Nephron (organoid): ENCODE measurements around the gene ASB13.

Experiments
- H3K27ac Mint-ChIP-seq, 3 experiments: 2 replicates each; pipeline ENCODE4 v1.8.0; 2020; ENCODE audit warnings: mixed read lengths in 3 of 3, mild to moderate bottlenecking in 2 of 3, moderate library complexity in 1 of 3
- H3K27me3 Mint-ChIP-seq: 2 replicates; pipeline ENCODE4 v1.8.0; 2021; ENCODE audit warnings: low read depth, mild to moderate bottlenecking, moderate library complexity, mixed read lengths
- H3K36me3 Mint-ChIP-seq: 2 replicates; pipeline ENCODE4 v1.8.0; 2020; ENCODE audit warnings: low read depth, mixed read lengths
- H3K4me1 Mint-ChIP-seq: 2 replicates; pipeline ENCODE4 v1.8.0; 2020; ENCODE audit warnings: mixed read lengths
- H3K4me3 Mint-ChIP-seq, 3 experiments: 2 replicates each; pipeline ENCODE4 v1.8.0; 2020; ENCODE audit warnings: mild to moderate bottlenecking in 3 of 3, mixed read lengths in 3 of 3, moderate library complexity in 2 of 3
- H3K9me3 Mint-ChIP-seq: 2 replicates; pipeline ENCODE4 v1.8.0; 2020; ENCODE audit warnings: mixed read lengths
- TF ChIP-seq, protein P1 (sequence below), 3 experiments: fragments of 200-600 bp; sonication (generic); IDR thresholded peaks; one replicate each; pipeline ENCODE4 v1.5.0; 2021; ENCODE audit warnings: antibody characterized with exemption in 3 of 3; ENCODE audit not compliant: unreplicated experiment in 3 of 3

The ASB13 gene

DNA sequence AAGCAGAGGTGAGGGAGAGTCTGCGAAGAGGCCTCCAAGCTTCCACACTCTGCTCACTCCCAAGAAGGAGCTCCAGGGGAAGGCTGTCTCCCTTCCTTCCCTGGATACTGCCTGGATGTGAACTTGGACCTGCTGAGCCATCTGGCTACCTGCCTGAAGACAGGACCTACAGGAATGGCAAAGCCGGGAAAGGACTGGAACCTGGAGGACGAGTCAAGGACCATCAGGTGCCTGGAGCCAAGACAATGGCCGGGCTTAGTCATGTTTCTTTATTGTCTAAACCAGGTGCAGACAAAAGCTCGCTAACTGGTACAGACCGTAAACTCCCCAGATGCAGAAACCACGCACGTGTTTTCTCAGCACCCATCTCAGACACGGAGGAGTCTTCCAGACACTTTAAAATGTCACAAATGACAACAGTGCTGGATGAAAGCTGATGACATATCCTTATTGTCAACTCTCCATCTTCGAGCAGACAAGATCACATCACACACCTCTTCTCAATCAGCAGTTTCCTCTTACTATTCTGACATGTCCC, 12.1 kb downstream of the ASB13 start:
- H3K4me1 Mint-ChIP-seq, result peaks cover 2% of the 10 kb centered on the region
- H3K27ac Mint-ChIP-seq, result no peak overlapping the region
- H3K27me3 Mint-ChIP-seq, result no peaks in the 10 kb centered on the region
- no peaks in the 10 kb centered on the region for H3K9me3 Mint-ChIP-seq
- peaks cover 20% of the 10 kb centered on the region for H3K36me3 Mint-ChIP-seq
- H3K4me3 Mint-ChIP-seq, result no peak overlapping the region
- TF ChIP-seq, protein P1, sequence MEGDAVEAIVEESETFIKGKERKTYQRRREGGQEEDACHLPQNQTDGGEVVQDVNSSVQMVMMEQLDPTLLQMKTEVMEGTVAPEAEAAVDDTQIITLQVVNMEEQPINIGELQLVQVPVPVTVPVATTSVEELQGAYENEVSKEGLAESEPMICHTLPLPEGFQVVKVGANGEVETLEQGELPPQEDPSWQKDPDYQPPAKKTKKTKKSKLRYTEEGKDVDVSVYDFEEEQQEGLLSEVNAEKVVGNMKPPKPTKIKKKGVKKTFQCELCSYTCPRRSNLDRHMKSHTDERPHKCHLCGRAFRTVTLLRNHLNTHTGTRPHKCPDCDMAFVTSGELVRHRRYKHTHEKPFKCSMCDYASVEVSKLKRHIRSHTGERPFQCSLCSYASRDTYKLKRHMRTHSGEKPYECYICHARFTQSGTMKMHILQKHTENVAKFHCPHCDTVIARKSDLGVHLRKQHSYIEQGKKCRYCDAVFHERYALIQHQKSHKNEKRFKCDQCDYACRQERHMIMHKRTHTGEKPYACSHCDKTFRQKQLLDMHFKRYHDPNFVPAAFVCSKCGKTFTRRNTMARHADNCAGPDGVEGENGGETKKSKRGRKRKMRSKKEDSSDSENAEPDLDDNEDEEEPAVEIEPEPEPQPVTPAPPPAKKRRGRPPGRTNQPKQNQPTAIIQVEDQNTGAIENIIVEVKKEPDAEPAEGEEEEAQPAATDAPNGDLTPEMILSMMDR (IDR thresholded peaks at IDR 0.05; ENCODE audit: unreplicated experiment in 3 of 3), result no peak

DNA sequence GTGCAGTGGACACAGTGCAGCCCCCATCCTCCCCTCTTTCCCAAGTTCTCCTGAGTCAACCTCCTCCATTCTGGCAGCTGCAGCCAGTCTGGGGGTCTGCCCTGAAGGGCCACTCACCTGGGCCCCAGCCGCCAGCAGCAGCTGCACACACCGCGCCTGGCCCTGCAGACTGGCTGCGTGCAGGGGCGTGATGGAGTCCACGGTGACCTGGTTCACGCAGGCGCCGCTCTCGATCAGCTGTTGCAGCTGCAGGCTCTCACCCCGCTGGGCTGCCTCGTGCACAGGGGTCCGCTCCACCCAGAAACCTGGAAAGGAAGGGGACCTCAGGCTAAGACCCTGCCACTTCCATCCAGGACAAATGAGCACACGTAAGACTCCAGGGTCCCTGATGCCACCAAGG, 13.6 kb downstream of the ASB13 start:
- Mint-ChIP-seq H3K9me3 (no peaks in the 10 kb centered on the region), H3K36me3 (peaks cover 25% of the 10 kb centered on the region), H3K27ac (no peak overlapping the region), H3K27me3 (no peaks in the 10 kb centered on the region), H3K4me1 (no peaks in the 10 kb centered on the region), H3K4me3 (no peak overlapping the region)
- TF ChIP-seq, protein P1 (IDR thresholded peaks at IDR 0.05; ENCODE audit: unreplicated experiment in 3 of 3), result no peak

DNA sequence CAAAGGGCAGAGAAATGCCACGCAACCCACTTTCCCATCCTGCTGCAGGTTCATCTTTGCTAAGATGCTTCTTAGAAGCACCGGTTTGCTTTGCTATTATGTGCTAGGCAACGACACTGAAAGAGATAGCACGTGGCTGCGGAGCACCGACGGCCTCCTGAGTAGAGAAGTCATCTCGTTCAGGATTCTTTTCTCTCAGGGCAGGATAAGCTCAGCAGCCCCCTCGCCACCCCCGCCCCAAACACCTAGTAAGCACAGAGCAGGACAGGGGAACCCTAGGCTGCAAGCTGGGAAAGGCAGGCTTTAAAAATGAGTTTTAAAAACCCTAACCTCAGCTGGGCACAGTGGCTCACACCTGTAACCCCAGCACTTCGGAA, 15.0 kb downstream of the ASB13 start:
- Mint-ChIP-seq H3K4me1 (peaks cover 7% of the 10 kb centered on the region), H3K36me3 (peaks cover 38% of the 10 kb centered on the region), H3K27me3 (no peaks in the 10 kb centered on the region), H3K9me3 (no peaks in the 10 kb centered on the region), H3K27ac (no peak overlapping the region), H3K4me3 (no peak overlapping the region)
- TF ChIP-seq, protein P1 (IDR thresholded peaks at IDR 0.05; ENCODE audit: unreplicated experiment in 3 of 3), result no peak

DNA sequence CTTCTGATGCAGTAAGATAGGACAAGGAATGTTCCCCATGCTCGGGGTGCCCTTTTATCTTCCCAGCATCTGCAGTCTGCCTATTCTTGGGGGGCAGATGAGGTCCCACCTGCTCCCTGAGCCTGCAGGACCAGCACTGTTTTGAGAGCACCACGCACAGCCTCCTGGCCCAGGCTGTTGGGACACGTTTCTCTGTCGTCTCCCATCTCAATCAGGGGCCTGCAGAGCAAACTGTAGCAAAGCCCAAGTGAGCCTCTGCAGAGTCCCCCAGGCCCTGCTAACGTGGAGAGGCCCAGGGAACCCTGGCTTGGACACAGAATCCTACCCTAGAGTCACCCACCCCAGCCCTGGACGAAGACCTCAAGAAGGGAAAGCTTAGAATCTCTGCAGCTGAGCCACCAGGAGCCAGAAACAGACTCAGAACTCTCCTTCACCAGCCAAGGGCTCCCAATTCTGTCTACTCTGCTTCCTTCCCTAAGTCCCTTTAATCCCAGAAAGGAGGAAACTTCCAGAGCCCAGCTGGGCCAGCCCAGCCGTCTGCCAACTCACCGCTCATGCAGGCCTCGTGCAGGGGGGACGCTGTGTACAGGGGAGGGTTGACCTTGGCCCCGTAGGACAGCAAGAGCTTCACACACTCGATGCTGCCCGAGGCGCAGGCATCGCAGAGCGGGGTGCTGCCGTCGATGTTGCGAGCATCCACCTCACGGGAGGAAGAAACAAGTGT, 15.6 kb downstream of the ASB13 start:
- Mint-ChIP-seq H3K27me3 (no peaks in the 10 kb centered on the region), H3K9me3 (no peaks in the 10 kb centered on the region), H3K36me3 (peaks cover 38% of the 10 kb centered on the region), H3K27ac (no peak overlapping the region), H3K4me3 (no peak overlapping the region), H3K4me1 (peaks cover 8% of the 10 kb centered on the region)
- TF ChIP-seq, protein P1 (IDR thresholded peaks at IDR 0.05; ENCODE audit: unreplicated experiment in 3 of 3), result no peak

DNA sequence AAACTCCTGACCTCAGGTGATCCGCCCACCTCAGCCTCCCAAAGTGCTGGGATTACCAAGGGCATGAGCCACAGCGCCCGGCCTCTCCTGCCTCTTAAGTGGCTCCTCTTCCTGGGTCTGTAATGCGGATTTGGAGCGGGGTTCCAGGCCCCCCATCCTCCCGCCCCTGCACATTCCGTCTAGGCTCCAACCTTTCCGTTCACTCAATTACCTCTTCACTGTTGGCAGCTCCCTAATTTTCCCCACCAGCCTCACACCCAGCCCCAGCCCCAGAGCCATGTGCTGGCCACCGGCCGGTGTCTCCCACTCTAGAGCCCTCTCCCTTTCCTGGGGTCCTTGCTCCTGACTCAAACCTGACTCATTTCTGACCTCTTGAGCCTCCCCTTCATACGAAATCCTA, 16.6 kb downstream of the ASB13 start:
- Mint-ChIP-seq H3K36me3 (peaks cover 44% of the 10 kb centered on the region), H3K9me3 (no peaks in the 10 kb centered on the region), H3K27me3 (no peaks in the 10 kb centered on the region), H3K4me1 (peaks cover 18% of the 10 kb centered on the region), H3K27ac (no peak overlapping the region), H3K4me3 (no peak overlapping the region)
- TF ChIP-seq, protein P1 (IDR thresholded peaks at IDR 0.05; ENCODE audit: unreplicated experiment in 3 of 3), result no peak
